ENCODE results near the gene PLCB1.
"Not testable (repeated sequence)": the region's sequence is repeated elsewhere in the genome, so short reads cannot be mapped to it uniquely, and the experiment has no call there.

PLCB1 gene

GRCh38 chr20:8461186-8461585, 329.1 kb downstream of the PLCB1 start:
- no peak for DNase-seq

- DNase-seq: no peak
These were observed 332.3 kb downstream of the PLCB1 start for GRCh38 chr20:8464368-8464767.

GRCh38 chr20:8466781-8467180, 334.7 kb downstream of the PLCB1 start:
- DNase-seq: not testable (repeated sequence)

- DNase-seq: no peak
These were observed 338.1 kb downstream of the PLCB1 start for GRCh38 chr20:8470156-8470555.

- DNase-seq: no peak
These were observed 339.4 kb downstream of the PLCB1 start for GRCh38 chr20:8471465-8471864.

- DNase-seq: no peak
These were observed 341.4 kb downstream of the PLCB1 start for GRCh38 chr20:8473459-8473858.

- no peak for DNase-seq
These were observed 342.1 kb downstream of the PLCB1 start for GRCh38 chr20:8474027-8474668.

GRCh38 chr20:8476021-8476420, 344.0 kb downstream of the PLCB1 start:
- DNase-seq: no peak

- no peak for DNase-seq
These were observed 348.5 kb downstream of the PLCB1 start for GRCh38 chr20:8480597-8480996.

GRCh38 chr20:8487696-8488095, 355.6 kb downstream of the PLCB1 start:
- DNase-seq: no peak

- DNase-seq: no peak
These were observed 357.2 kb downstream of the PLCB1 start for GRCh38 chr20:8489094-8489883.

GRCh38 chr20:8490076-8490830, 358.2 kb downstream of the PLCB1 start:
- DNase-seq: no peak

GRCh38 chr20:8492173-8492572, 360.1 kb downstream of the PLCB1 start:
- DNase-seq: no peak

GRCh38 chr20:8498571-8498970, 366.5 kb downstream of the PLCB1 start:
- DNase-seq: no peak

GRCh38 chr20:8504030-8504429, 372.0 kb downstream of the PLCB1 start:
- DNase-seq: no peak

- no peak for DNase-seq
These were observed 373.6 kb downstream of the PLCB1 start for GRCh38 chr20:8505476-8506200.

- no peak for DNase-seq
These were observed 375.2 kb downstream of the PLCB1 start for GRCh38 chr20:8507231-8507630.

- no peak for DNase-seq
These were observed 377.7 kb downstream of the PLCB1 start for GRCh38 chr20:8509809-8510208.

GRCh38 chr20:8510808-8511207, 378.7 kb downstream of the PLCB1 start:
- DNase-seq: no peak

- DNase-seq: no peak
These were observed 379.9 kb downstream of the PLCB1 start for GRCh38 chr20:8512003-8512402.

GRCh38 chr20:8515810-8516435, 383.9 kb downstream of the PLCB1 start:
- no peak for DNase-seq

- no peak for DNase-seq
These were observed 386.8 kb downstream of the PLCB1 start for GRCh38 chr20:8518878-8519277.

- no peak for DNase-seq
These were observed 387.8 kb downstream of the PLCB1 start for GRCh38 chr20:8519887-8520286.
